HG02970 (cell line): ENCODE measurements around the gene MSL1.

ENCODE experiments used
- ATAC-seq: cut with Tn5 transposase; IDR thresholded peaks from one replicate; pipeline ENCODE4 v1.9.1; 2021; ENCODE audit warnings: mild to moderate bottlenecking, moderate library complexity, moderate number of reproducible peaks; ENCODE audit not compliant: unreplicated experiment, low FRiP score

Gene MSL1

DNA sequence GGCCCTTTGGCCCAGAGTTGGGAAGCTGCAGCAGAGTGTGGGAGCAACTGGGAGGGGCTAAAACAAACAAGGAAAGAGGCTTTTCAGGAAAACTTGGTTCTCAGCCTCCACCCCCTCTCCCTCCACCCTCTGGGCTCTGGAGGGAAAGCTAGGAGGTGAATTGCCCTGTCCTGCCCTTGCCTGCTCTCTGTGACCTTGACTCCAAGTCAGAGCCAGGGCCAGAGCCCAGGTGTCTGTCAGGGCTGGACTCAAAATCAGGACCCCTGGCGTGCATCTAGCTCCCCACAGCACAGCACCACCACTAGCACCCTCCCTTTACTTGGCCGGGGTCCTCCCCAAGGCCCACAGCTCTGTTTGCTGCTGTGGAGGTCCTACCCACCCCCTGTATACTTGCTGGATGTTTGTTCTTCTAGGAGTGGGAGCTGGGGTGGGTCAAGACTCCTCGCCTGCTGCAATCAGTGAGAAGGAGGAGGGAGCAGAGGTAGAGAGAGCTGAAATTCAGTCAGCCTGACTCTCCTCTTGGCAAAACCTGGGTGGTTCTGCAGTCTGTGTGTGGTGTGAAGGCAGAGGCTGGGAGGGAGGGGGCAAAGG, 18.6 kb upstream of the MSL1 start:
- ATAC-seq, result no peak

DNA sequence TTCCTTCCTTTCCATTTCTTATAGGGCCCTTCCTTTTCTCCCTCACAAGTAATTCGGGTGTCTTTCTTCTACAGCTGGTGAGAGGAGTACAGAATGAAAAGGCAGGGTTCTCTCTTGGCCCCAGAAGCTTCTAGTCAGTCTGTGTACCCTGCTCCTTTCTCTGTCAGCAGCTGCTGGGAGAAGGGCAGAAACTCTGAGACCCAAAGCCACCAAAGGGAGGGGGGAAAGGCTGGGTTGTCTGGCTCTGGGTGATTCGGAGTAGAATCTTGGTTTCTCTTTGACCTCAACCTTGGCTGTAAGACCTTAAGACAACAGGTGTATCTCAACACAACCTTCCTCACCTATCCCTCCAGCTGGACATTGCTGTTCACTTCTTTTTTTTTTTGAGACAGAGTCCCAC, 18.1 kb upstream of the MSL1 start:
- ATAC-seq, result no peak

DNA sequence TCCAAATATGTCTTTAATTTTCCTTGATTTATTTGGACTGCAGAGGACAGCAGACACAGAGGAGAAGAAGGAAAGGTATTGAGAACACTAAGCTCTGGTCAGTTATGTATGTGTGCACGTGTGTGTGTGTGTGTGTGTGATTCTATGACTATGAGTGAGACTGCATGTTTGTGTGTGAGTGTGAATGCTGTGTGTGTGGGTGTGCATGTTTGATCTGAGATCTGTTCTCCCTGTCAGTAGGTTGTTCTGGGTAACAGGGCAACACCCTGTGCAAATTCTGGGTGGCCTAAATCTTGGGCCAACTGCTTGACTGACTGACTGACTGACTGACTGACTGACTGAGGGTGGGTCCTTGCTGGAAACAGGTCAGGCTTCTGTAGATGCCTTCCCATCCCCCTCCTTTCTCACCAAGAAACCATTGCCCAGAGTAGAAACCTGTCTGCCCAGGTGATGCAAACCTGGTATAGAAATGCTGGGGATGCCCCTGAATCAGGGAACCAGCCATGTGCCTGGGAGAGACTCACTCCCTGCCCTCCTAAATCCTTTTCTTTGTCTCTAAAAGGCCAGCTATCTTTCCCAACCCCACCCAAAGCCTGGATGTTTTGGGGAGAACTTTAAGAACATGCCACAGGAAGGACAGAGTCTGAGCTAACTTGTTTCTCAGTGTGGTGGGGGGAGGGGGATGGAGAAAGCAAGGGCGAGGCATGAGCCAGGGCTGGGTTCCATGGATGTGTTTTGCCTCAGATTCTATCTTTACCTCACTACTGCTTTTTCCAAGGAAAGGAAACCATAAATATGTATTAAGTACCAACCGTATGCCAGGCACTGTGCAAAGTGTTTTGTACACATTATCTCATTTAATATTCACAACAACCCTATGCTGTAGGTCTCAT, 16.9 kb upstream of the MSL1 start:
- no peak for ATAC-seq

DNA sequence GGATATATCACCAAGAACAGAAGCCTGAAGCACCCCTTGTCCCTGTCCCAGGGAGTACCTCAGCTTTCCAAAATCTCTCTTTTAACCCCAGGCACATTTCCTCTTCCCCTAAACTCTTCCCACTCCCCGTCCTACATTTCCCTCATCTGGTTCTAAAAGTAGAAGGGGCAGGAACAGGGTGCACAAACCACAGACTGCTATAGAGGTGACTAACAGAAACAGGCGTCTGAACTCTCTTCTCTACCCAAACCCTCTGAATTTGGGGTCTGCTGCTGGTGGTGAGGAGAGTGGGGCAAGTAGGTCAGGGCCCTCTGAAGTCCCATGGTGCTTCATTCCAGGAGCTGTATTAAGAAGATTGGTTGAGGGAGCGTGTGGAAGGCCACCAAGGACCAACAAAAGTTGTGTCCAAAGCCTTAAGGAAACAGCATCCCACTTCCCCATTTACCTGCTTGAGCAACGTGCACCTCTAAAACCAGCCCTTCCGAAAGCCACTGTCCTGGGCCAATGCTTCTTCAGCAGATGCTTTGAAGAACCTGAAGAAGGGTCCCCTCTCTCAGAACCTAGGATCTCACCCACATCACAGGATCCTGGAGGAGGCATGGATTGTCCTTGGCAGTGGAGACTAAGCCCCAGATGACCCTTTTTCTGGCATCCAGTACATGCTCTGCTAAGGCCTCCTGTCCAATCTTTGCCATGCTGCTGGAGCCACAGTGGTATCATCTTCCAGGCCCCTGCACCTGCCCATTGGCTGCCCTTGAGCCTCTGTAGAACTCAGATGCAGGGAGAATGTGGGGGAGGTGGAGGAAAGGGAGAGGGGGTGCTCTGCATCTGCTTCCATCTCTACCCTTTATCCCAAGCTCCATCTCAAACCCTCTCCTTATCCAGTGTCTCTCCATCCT, 15.7 kb upstream of the MSL1 start:
- ATAC-seq, result no peak

DNA sequence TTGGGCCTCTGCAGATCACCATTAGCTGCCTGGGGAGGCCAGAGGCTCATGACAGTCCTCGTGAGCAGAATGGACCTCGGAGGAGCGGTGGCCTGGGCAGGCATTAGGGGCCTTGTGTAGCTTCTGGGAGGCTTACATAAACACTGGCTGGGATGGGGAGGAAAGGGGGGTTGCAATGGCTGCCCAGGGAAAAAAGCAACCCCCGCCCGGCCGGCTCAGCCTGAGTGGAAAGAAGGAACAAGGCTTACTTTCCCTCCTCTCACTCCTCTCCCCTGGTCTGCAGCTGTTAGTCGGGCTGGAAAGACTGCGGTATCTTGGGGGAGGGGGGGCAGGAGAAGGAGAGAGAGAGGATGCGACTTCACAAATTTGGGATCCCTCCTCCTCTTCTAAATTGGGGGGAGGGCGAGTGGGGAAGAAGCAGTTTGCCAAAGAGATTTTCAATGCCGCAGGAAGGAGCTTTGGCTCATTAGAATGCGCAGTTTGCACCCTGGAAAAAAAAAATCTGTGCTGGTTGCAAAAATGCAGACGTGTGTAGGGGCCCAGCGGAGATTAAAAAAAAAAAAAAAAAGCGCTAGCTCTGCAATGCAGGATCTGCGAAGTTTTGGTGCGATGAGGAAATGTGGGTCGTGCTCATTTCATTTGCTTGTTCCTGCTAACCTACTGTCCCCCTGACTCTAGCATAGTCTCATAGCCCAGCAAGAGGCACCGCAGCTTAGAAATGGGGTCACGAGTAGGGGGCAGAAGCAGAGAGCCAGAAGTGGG, 14.8 kb upstream of the MSL1 start:
- ATAC-seq, result no peak

DNA sequence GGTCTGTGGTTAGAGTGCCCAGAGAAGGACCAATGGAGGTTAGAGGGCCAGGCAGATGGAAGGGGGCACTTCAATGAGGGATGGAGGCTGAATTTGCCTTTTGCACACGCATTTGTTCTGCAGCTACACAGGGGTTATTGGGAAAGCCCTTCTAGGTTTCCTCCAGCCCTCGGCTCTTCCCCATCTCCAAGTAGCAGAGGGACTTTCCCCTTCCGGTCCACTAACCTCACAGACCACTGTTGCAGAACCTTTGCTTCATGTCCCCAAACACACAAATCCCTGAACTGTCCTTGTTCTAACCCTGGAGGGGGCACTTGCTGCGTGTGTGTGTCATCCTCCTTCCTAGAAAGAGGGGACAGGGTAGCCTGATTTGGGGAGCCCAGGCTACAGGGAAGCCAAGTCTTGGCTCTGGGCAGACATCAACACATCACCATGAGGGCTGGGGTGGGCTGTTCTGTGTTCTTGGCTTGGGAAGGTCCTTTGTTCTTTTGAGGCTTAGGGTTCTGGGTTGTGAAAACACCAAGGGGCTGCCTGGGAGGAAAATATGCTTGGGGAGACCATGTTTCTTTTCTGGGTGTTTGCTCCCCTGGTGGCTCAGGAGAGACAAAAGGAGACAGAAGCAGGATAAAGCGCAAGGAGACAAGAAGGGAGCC, 14.1 kb upstream of the MSL1 start:
- no peak for ATAC-seq

DNA sequence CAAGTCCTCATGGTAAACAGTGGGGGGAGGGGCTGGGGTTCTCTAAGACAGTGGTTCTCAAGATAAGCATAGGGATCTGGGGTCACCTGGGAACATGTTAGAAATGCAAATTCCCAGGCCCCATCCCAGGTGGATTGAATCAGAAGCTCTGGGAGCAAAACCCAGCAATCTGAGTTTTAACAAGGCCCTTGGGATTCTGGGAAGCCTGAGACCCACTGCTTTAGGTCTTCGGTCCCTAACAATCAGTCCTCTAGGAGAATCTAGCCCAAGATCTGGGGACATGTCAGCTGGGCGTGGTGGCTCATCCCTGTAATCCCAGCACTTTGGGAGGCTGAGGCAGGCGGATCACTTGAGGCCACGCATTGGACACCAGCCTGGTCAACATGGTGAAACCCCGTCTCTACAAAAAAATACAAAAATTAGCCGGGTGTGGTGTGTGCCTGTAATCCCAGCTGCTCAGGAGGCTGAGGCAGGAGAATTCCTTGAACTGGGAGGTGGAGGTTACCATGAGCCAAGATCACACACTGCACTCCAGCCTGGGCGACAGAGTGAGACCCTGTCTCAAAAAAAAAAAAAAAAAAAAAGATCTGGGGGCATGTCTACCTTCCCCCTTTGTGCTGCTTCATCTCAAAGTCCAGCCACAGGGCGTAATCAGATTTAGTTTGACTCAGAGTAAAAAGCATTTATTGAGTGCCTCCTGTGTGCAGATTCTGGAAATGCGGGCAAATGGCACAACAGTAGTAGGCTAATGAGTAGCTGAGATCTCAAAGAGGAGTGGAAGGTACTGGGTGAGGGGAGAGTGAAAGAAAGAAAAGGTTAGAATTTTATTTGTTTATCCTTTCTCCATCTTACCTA, 12.6 kb upstream of the MSL1 start:
- ATAC-seq, result no peak

DNA sequence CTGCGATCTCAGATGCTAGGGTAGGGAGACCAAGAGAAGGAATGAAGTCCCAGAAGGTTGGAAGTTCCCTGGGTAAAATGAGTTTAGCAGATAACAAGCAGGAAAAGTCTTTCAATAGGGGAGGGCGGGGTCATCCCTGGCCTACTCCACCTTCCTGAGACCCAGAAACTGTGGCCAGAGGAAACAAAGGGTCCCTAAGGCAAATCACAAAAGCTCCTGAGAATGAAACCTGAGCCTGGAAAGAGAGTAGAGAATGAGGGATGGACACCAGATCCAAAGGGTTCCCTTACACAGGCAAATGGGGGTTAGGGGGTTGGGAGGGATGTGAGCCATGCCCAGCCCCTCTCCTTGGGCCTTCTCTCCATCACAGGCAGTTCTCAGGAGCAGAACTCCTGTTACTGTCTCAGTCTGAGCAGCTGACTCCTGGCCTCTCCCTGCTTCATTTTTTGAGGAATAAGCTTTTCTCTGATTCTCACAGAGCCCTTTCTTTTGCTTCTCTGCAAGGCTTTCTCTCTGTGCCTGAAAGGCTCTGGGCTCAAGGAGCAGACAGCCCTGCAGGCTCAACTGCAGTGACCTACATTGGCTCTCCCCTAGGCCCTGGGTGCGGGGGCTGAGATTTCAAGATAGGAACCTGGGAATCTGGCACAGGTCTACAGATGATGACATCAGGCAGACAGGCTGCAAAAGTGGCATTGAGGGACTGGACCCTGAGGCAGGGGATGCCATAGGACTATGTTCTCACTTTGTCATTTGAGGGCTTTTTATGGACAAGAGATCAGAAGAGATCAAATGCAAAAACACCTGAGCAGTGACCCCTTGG, 11.5 kb upstream of the MSL1 start:
- no peak for ATAC-seq

DNA sequence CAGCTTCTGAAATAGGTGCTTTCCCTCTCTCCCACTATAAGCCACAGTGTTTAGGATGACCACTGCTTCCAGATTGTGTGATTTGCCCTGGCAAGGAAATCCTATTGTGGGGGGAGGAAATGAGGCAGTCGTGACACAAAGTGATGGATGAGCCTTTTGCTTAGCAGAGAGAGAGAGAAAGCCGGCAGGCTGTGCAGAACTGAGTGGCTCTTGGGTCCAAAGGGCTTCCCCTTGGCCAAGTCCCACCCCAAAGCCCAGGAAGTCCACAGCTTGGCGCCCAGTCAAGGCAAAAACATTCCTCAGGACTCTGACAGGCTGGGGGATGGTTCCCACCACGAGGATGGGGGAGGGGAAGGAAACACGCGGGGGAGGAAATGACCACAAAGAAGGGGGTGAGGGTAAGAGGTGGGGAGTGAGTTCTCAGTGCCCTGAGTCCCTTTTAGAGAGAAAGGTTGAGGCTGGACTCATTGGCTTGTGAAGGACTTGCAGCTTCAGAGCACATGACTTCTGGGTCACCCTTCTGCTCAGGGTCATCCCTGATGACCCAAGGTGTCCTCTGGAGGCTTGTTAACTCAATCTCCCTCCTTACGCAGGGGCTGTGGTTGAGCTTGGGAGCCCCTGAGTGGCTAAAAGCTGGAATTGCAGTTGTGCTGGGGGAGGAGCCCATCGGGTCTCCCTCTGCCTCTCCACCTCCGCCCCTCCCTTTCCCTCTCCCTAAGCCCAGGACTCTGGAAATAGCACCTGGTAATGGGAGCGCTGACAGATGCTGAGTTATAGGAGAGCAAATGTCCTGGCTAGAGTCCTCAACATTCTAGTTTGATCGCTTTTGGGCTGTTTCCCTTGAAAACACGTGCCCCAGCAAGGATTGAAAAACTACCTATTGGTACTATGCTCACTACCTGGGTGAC, 10.3 kb upstream of the MSL1 start:
- peak; percentile 45 for ATAC-seq

DNA sequence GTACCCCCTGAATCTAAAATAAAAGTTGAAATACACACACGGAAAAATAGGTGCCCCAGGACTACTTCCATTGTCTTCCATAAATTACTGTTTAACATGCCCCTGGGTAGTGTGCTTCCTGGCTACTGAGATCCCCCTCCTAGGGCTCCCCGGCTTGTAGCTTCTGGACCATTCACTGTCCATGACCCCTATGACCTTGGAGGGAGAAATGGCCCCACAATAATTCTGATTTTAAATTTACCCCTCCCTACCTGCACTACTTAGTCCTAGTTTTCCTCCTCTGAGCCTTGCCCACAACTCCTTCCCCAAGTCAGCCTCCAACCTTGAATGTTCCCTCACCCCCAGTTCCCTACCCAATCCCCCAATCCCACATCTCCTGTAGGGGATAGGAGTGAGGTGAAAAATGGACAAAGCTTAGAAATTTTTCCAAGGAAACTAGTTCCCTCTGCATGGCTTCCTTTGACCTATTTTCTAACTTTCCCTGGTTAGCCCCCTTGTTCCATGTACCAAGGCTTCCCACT, 9.5 kb upstream of the MSL1 start:
- no peak for ATAC-seq

DNA sequence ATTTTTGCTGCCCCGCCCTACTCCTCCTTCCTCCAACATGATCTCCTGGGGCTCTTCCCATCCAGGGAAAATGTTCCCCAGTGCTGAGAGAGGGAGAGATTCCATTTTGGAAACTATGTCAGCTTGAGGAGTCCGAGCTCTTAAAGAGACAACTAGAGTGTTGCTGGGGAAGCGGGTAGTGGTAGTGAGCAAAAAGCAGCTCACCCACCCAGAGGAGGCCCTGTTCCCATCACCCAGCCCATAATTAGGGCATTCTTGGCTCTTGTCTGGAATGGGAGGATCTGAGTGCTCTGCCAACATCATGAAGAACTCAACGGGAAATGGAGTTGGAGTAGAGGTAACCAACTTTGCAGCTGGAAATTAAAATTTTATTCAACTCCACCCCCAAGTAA, 9.1 kb upstream of the MSL1 start:
- no peak for ATAC-seq

DNA sequence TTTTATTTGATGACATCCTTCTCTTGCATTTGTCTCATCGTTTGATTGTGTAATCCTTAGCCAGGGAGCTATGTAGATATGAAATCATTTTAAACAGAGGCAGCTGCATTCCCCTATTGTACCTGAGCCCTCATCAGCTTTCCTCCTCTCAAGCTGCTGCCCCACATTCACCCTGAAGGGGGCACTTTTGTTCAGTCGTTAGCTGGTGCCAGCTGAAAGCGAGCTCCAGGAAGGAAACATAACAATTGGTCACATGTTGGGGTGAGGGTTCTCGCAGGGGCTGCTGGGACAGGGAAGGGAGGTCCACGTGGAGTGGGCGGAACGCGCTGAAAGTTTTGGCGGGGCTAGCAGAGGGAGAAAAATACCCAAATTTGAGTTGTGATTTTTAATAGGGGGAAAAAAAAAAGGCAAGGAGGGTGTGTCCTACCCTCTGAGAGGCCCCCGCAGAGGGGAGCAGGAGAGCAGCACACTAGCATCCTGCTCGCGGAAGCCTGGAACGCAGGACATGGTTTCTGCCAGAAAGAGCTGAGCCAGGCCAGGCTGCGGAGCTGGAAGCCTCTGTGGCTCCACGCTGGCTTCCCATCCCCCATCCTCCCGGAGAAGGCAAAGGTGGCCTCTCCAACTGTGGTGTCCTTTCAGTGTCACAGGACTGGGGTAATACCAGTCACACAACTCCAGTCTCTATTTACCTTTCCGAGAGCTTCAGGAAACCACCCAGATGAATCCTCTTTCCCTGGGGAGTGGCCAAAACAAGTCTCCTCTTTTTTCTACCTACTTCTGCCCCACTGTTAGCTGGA, 8.5 kb upstream of the MSL1 start:
- peak; percentile 73 for ATAC-seq

DNA sequence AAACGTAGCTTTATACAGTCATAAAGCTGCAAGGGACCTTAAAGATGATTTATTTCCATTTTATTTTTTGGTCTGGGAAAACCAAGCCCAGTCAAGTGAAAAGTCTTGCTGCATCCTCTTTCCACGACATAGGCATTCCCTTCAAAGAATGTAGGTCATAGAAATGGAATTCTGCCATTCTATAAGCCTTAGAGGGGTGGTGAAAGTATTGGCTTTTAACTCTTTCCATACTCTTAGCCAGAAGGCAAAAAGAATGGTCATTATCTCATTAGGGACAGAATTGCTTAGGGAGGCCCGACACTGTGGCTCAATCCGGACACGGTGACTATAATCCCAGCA, 7.9 kb upstream of the MSL1 start:
- no peak for ATAC-seq

DNA sequence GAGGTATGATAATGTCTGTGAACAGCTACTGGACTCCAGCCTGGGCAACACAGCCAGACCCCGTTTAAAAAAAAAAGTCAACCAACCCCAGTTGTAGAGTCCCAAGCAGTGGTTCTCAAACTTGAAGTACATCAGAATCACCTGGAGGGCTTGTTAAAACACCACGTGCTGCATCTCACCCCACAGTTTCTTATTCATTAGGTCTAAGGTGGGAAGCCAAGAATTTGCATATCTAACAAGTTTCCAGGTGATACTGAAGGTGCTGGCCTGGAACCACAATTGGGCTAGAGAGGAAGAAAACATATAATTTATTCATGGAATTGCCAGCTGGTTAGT, 6.7 kb upstream of the MSL1 start:
- no peak for ATAC-seq

DNA sequence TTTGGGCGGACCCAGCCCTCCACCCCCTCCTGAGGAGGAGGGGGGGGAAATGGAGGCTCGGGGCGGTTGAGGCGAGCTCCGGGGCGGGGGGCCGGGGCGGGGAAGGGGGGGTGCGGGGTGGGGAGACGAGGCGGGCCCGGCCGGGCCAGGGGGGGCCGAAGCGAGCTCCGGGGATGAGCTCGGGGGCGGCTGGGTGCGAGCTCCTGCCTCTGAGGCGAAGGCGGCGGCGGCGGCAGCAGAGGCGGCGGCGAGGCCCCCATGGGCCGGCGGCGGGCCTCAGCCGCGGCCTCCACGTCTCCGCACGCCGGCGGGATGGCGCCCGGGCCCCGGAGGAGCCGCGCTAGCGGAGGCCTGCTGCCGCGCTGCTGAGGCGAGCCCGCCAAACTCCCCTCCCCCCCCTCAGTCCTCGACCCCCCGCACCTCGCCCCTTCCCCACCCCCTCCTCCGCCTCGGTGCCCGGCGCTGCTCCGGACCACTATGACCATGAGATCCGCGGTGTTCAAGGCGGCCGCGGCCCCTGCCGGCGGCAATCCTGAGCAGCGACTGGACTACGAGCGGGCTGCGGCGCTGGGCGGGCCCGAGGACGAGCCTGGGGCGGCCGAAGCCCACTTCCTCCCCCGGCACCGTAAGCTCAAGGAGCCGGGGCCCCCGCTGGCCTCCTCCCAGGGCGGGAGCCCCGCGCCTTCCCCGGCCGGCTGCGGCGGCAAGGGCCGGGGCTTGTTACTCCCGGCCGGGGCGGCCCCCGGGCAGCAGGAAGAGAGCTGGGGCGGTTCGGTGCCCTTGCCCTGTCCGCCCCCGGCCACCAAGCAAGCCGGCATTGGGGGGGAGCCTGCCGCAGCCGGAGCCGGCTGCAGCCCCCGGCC, 596 bp downstream of the MSL1 start:
- peak; percentile 15 for ATAC-seq
